NCI-H748 treated with DMSO at 0.1 percent for 48 hours (cell line): ENCODE measurements around the gene CFAP68.
A peak's percentile ranks its signal among the peaks of the same experiment; 100 is the strongest.
"Not testable (repeated sequence)": the region's sequence is repeated elsewhere in the genome, so short reads cannot be mapped to it uniquely, and the experiment has no call there.

Experiments
- DNase-seq: peaks from one replicate; lab custom pipeline; 2025; lab: John Stamatoyannopoulos, UW

Gene CFAP68

DNA sequence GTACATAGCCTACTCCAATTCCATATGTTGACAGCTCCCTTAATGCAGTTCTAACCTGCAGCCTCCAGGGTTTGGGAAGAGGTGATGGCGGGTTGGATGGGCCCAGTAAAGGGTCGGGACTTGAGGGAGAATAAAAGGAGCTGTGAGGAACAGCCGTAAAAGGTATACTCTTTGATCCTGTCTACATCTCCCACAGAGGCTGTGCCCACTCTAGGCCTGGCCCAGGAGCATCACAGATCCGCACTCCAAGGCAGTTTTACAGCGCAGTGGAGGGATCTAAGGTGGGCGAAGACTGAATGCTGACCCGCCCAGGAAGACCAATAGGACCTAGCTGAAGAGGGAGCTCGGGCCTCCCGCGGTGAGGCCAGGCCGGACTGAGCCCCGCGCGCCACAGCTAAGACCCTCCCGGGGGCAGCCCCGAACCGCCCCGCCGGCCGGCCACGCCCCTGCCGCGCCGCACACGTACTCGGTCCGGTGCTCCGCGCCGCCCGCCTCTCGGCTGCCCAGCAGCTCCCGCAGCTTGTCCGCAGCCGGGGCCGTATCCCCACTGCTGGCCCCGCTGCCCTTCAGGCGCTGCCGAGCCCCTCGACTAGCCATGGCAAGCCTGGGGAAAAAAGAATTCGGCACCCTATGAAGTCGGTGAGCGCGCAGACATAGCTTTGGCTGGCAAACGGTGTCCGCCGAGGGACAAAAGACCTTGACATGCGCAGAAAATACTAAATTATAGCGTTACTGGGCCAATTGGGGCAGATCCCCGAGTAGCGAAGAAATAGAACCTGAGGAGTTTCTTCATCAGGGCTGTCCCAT, 8.3 kb upstream of the CFAP68 start, which contains the start of gene ALG9:
Gene ALG9 (minus strand): TSS at position 696 of the 807 bp plus-strand sequence. CDS start 99 bp downstream, at position 597.
- DNase-seq = peak; percentile 29

DNA sequence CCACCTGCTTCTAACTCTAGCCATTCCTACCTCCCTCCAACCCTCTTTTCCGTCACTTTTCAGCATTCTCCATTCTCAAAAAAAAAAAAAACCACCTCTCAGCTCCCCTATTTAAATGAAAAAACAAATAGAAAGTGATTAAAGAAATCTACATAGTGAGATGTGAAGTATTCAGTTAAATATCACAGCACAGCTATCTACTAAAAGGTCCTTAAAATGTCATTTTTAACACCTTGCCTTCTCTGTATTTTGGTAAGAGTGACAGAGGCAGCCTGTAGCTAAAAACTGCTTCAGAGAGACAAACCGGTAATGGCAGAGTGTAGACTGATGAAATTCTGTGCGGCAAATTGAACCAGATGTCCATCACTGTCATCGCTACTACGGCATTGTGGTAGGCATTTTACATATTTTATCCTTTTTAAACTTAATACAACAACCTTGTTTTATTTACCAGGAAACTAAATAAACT, 7.6 kb upstream of the CFAP68 start:
- DNase-seq = no peak

GRCh38 chr11:111878385-111878848, 924 bp upstream of the CFAP68 start:
- no peak for DNase-seq

DNA sequence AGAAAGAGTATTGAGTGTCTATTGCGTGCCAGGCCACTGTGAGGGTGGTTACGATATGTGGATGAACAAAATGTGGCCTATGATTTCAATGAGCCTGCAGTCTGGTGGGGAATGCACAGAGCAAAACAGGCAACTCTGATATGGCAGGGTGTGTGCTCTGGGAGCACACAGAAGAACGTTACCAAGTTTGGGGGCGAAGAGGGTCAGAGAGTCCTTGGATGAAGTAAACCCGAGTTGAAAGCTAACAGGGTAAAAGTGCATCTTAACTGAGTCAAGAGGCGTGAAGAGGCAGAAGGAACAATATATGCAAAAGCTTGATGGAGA, 258 bp downstream of the CFAP68 start:
- DNase-seq = no peak

DNA sequence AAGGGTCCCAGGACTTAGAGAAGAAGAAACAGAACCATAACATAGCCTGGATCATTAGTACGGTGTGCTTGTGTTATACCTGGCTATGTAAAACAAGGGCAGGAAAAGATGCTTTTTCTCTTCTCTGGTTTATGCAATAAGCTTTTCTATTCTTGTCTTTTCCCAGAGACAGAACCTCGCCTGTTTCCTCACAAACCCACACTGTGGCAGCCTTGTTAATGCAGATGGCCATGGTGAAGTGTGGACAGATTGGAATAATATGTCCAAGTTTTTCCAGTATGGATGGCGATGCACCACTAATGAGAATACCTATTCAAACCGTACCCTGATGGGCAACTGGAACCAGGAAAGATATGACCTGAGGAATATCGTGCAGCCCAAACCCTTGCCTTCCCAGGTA, 2.9 kb downstream of the CFAP68 start:
- DNase-seq = no peak

DNA sequence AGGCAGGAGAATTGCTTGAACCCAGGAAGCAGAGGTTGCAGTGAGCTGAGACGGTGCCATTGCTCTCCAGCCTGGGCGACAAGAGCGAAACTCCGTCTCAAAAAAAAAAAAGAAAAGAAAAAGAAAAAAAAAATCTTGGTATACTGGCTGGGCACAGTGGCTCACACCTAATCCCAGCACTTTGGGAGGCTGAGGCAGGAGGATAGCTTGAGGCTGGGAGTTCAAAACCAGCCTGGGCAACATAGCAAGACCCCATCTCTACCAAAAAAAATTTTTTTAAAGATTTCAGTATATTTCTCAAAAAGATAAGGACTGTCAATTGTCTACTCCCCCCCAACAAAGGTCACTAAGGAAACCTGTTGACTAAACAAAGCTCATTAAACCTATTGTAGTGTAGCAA, 5.7 kb downstream of the CFAP68 start:
- DNase-seq = not testable (repeated sequence)

DNA sequence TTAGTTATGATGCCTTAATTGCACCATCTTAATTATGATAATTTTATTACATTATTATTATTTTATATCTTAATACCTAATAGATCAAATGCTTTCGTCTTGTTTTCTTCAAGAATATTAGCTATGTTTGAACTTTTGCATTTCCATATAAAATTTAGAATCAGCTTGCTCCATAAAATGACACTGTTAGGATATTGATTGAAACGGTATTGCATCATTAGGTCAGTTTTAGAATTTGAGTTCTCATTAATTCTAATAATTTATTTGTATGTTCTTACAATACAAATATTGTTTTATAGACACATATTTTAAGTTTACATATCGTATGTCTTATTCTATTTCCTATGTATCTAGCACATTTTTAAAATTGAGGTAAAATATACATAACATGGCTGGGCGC, 6.7 kb downstream of the CFAP68 start:
- no peak for DNase-seq

- no peak for DNase-seq
These were observed 7.5 kb downstream of the CFAP68 start for GRCh38 chr11:111886844-111887243.

- DNase-seq = no peak
These were observed 26.1 kb downstream of the CFAP68 start for GRCh38 chr11:111905411-111905810.

- no peak for DNase-seq
These were observed 27.3 kb downstream of the CFAP68 start for GRCh38 chr11:111906680-111907079.

GRCh38 chr11:111908639-111909305, 29.4 kb downstream of the CFAP68 start:
- no peak for DNase-seq

DNA sequence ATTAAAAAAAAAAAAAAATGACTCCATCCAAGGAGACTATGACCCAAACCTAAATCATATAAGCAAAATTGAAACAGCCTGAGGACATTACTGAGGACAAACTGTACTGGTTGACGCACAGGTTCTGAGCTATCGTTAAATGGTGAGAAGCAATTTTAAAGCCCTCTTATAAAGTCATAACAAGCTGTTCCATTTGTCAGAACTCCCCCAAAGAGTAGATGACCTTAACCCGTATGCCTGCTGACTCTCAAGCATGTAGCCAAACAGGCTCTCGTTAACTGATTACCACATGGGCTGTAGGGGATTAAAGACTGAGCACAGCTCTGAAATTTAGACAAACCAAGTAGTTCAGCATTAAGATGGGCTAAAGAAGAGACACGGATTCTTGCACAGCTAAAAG, 30.0 kb downstream of the CFAP68 start:
- no peak for DNase-seq

DNA sequence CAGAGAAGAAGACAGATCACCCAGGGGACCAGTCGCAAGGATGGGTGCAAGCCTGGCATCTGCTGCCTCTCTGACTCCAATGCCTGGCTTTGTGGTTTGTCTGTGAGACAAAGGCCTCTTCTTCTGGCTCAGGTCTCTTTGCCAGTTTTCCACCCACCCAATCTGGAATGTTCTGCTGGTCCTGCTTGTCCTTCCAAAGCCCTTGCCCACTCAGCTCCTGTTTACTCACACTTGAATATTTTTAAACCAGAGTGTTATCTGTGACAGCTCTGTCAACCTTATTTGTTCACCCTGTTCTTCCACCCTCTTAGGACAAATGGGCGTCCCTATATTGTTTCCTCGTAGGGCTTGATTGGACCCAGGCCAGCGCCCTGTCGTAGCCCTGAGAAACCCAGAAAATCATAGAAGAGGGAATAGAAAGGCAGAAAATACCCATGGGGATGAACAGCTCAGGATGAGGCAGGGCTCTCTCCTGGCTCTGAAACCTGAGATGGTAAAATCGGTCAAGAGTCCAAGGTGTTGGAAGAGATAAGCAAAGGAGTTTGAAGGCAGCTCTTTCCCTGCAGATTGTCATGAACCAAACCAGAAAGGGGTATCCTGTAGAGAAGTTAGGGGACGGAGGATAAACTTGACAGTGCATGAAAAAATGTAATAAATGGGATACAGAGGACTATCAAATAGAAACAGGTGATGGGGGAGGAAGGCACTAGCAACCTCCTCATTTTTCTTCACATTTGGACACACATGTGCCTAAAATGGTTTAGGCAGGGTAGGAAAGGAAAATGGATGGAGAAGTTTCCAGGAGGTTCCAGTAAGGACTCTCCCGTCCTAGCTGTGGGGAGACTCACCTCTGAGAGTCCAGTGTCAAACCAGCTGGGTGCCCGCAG, 31.6 kb downstream of the CFAP68 start:
- no peak for DNase-seq

DNA sequence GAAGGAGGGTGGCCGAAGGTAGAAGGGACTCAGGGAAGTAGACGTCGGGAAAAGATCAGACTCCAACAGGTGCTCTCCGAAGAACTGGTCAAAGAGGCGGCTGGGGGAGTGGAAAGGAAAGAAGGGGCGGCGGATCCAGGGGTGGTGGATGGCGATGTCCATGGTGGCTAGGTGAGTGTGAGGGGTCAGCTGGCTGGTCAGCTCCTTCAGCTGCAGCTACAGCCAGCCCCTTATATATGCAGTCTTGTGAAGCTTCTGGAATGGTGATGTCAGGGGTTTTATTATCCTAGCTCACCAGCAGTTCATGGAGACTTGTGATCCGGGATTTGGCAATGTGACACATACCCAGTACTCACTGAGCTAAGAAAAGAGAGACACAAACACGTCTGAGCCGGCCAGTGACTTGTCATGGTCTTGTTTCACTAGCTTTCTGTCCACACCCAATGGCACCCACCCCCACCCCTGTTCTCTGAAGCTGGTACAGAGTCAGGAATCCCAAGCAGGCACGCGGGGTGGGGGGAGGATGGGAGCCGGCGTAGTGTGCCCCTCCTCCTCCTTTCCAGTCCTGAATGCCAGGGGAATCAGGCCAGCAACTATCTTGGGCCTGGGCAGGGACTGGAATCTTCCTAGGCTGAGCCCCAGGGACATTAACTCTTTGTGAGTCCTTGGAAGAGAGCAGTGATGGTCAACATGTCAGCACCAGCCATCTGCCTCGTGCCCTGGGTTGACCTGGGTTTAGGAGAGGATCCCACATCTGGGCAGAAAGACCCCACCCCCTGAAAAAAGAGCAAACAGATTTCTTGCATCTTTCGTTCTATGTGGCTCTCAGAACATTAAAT, 32.4 kb downstream of the CFAP68 start, which contains the start of gene CRYAB:
Gene CRYAB (minus strand): TSS at position 208 of the 839 bp plus-strand sequence. CDS start 46 bp downstream, at position 162.
- no peak for DNase-seq

DNA sequence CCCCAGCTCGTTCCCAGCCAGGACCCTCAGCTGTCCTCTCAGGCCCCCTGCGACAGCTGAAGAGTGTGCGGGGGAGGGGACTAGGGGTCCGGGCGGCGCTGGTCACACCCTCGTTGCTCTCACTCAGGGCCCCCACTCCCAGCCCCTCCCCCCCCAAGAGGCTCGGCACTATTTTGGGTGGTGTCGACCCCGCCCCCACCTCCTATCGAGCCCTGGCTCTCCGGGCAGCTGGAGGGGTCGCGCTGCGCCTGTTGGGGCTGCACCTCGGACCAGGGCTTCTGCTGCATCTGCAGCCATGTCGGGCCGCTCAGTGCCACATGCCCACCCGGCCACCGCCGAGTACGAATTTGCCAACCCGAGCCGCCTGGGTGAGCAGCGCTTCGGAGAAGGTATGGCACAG, 33.2 kb downstream of the CFAP68 start, which contains the start of gene HSPB2:
Gene HSPB2 (plus strand): TSS at position 200 of the 400 bp plus-strand sequence. CDS start 96 bp downstream, at position 296.
- no peak for DNase-seq

DNA sequence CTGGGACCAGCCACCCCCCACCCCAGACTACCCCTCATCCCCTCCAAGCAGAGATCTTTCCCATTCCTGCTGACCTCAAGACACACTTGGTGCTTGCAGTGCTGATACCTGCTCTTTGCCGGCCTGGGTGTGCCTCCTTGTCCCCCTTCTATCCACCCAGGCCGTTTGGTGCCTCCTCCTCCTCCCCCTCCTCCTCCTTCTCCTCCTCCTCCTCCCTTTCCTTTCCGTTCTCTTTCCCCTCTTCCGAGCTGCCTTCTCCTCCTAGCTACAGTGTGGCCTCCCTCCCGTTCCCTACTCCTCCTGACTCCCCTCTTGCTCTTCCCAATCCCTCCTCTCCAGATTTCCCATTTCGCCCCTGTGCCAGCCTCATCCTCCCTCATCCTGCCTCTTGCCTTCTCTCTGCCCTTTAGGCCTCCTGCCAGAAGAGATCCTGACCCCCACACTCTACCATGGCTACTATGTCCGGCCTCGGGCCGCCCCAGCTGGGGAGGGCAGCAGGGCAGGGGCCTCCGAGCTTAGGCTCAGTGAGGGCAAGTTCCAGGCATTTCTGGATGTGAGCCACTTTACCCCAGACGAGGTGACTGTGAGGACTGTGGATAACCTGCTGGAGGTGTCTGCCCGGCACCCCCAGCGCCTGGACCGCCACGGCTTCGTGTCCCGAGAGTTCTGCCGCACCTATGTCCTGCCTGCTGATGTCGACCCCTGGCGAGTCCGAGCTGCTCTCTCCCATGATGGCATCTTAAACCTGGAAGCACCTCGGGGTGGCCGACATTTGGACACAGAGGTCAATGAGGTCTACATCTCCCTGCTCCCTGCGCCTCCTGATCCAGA, 33.9 kb downstream of the CFAP68 start:
- no peak for DNase-seq

DNA sequence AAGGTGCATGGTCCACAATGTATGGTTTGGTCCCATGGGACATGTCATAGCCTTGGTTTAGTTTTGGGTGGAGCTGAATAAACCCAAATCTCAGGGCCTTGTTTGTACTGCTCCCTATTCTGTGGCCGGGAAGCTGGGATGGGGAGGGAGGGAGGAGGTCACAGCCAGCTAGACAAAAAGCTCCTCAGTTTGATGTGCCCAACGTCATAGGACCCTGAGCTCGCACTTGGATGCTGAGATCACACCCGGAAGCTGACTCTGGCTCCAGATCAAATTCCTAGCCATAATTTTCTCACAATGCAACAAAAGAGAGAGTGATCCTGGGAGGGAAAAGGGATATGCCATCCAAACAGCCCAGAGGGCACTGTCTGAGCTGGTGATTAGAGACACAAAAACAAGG, 34.7 kb downstream of the CFAP68 start:
- no peak for DNase-seq

DNA sequence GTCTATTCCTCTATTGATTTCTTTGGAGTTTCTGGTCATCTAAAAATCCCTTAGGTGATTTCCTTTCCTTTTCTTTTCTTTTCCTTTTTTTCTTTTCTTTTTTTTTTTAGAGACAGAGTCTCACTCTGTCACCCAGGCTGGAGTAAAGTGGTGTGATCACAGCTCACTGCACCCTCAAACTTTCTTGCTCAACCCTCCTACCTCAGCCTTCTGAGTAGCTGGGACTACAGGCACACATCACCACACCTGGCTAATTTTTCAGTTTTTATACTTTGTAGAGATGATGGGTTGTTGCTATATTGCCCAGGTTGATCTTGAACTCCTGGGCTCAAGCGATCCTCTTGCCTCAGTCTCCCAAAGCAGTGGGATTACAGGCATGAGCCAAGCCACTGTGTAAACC, 37.4 kb downstream of the CFAP68 start:
- DNase-seq = no peak

DNA sequence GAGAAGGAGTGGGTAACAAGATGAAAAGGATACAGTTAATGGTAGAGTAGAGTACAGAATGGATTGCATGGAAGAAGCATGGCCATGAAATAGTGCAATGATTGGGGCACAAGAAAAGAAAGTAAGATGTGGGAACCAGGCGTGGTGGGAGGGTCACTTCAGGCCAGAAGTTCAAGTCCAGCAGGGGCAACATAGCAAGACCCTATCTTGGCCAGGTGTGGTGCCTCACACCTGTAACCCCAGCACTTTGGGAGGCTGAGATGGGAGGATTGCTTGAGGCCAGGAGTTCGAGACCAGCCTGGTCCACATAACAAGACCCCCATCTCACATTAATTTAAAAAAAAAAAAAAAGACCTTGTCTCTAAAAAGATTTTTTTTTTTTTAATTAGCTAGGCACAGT, 38.0 kb downstream of the CFAP68 start:
- no peak for DNase-seq

- no peak for DNase-seq
These were observed 38.4 kb downstream of the CFAP68 start for GRCh38 chr11:111917788-111918187.
